Mucosa of rectum (tissue), 2 donors: ENCODE results near the gene NDUFB10.

Experiments
- H3K27ac ChIP-seq, 2 donors: one replicate each; pipeline ENCODE4 v1.7.0; 2013; ENCODE audit warnings: inconsistent platforms in 2 of 2, low read depth in 2 of 2, low read length in 2 of 2
- H3K27me3 ChIP-seq, 2 donors: one replicate each; pipeline ENCODE4 v1.7.0; 2013; ENCODE audit warnings: low read length in 2 of 2; ENCODE audit not compliant: control insufficient read depth in 2 of 2, insufficient read depth in 2 of 2
- H3K36me3 ChIP-seq, 2 donors: one replicate each; pipeline ENCODE4 v1.7.0; 2013; ENCODE audit warnings: low read length in 2 of 2; ENCODE audit not compliant: control insufficient read depth in 2 of 2, insufficient read depth in 2 of 2
- H3K4me1 ChIP-seq, 2 donors: one replicate each; pipeline ENCODE4 v1.7.0; 2013; ENCODE audit warnings: low read length in 2 of 2, mild to moderate bottlenecking in 1 of 2; ENCODE audit not compliant: control insufficient read depth in 2 of 2, insufficient read depth in 2 of 2
- H3K4me3 ChIP-seq, 2 donors: one replicate each; pipeline ENCODE4 v1.7.0; 2013; ENCODE audit warnings: low read length in 2 of 2
- H3K9ac ChIP-seq, 2 donors: one replicate each; pipeline ENCODE4 v1.7.0; 2013; ENCODE audit warnings: low read length in 2 of 2, low read depth in 1 of 2, mild to moderate bottlenecking in 1 of 2
- H3K9me3 ChIP-seq, 2 donors: one replicate each; pipeline ENCODE4 v1.7.0; 2013; ENCODE audit warnings: low read length in 2 of 2; ENCODE audit not compliant: control insufficient read depth in 2 of 2
- donor health status: healthy.
- donor health status: Normal muscosa, but diverticular disease.

Gene NDUFB10

GRCh38 chr16:2001456-2002355 is 42.4 kb downstream of the NDUFB10 start:
- Histone ChIP-seq H3K9ac (no peak overlapping the region), H3K4me1 (peaks cover 11 to 19% of the 10 kb centered on the region in 2 donors), H3K36me3 (peaks cover 45 to 48% of the 10 kb centered on the region in 2 donors), H3K27ac (no peak overlapping the region), H3K27me3 (no peaks in the 10 kb centered on the region), H3K4me3 (no peak overlapping the region), H3K9me3 (no peaks in the 10 kb centered on the region)

GRCh38 chr16:2002406-2003230 is 43.3 kb downstream of the NDUFB10 start:
- H3K27me3 ChIP-seq = no peaks in the 10 kb centered on the region
- H3K36me3 ChIP-seq = peaks cover 42 to 44% of the 10 kb centered on the region in 2 donors
- peaks cover 18 to 19% of the 10 kb centered on the region in 2 donors for H3K4me1 ChIP-seq

GRCh38 chr16:2003231-2003826 is 44.0 kb downstream of the NDUFB10 start:
- no peaks in the 10 kb centered on the region for H3K27me3 ChIP-seq
- peak overlapping the region in 1 of 2 donors; percentile 71 for H3K27ac ChIP-seq
- H3K4me1 ChIP-seq = peaks cover 25 to 26% of the 10 kb centered on the region in 2 donors
- peaks cover 37 to 39% of the 10 kb centered on the region in 2 donors for H3K36me3 ChIP-seq
- H3K9me3 ChIP-seq = no peaks in the 10 kb centered on the region
- H3K4me3 ChIP-seq = no peak overlapping the region
- H3K9ac ChIP-seq = peak overlapping the region in 1 of 2 donors; percentile 45

More at GRCh38 chr16:2002406-2003230, 43.3 kb downstream of the NDUFB10 start:
- Histone ChIP-seq H3K9me3 (no peaks in the 10 kb centered on the region), H3K27ac (no peak overlapping the region), H3K9ac (no peak overlapping the region), H3K4me3 (no peak overlapping the region)

GRCh38 chr16:2003827-2004641 is 44.7 kb downstream of the NDUFB10 start:
- peaks cover 34 to 35% of the 10 kb centered on the region in 2 donors for H3K36me3 ChIP-seq
- peaks cover 32 to 33% of the 10 kb centered on the region in 2 donors for H3K4me1 ChIP-seq
- H3K9ac ChIP-seq = peak overlapping the region in 1 of 2 donors; percentile 45
- H3K9me3 ChIP-seq = no peaks in the 10 kb centered on the region
- H3K27me3 ChIP-seq = no peaks in the 10 kb centered on the region
- H3K27ac ChIP-seq = peak overlapping the region in 1 of 2 donors; percentile 71
- peak overlapping the region; percentile 20 to 22 for H3K4me3 ChIP-seq

GRCh38 chr16:2004795-2005517 is 45.6 kb downstream of the NDUFB10 start:
- H3K27me3 ChIP-seq = no peaks in the 10 kb centered on the region
- H3K36me3 ChIP-seq = peaks cover 26 to 30% of the 10 kb centered on the region in 2 donors
- peak overlapping the region in 1 of 2 donors; percentile 71 for H3K27ac ChIP-seq
- H3K4me3 ChIP-seq = no peak overlapping the region
- no peaks in the 10 kb centered on the region for H3K9me3 ChIP-seq
- peaks cover 33 to 36% of the 10 kb centered on the region in 2 donors for H3K4me1 ChIP-seq
- H3K9ac ChIP-seq = no peak overlapping the region

GRCh38 chr16:2005646-2006045 is 46.3 kb downstream of the NDUFB10 start:
- Histone ChIP-seq H3K9me3 (no peaks in the 10 kb centered on the region), H3K36me3 (peaks cover 21 to 24% of the 10 kb centered on the region in 2 donors), H3K27ac (no peak overlapping the region), H3K4me3 (no peak overlapping the region), H3K4me1 (peaks cover 39 to 43% of the 10 kb centered on the region in 2 donors), H3K9ac (no peak overlapping the region), H3K27me3 (no peaks in the 10 kb centered on the region)

- Histone ChIP-seq H3K36me3 (peaks cover 16 to 18% of the 10 kb centered on the region in 2 donors), H3K9ac (no peak overlapping the region), H3K27me3 (no peaks in the 10 kb centered on the region), H3K4me3 (no peak overlapping the region), H3K9me3 (no peaks in the 10 kb centered on the region), H3K4me1 (peaks cover 39 to 43% of the 10 kb centered on the region in 2 donors), H3K27ac (no peak overlapping the region)
These were observed 47.0 kb downstream of the NDUFB10 start for GRCh38 chr16:2006317-2006716.

- H3K27me3 ChIP-seq = no peaks in the 10 kb centered on the region
- no peak overlapping the region for H3K27ac ChIP-seq
- H3K4me1 ChIP-seq = peaks cover 39 to 43% of the 10 kb centered on the region in 2 donors
- H3K4me3 ChIP-seq = peak overlapping the region in 1 of 2 donors; percentile 84
- no peak overlapping the region for H3K9ac ChIP-seq
- peaks cover 6 to 9% of the 10 kb centered on the region in 2 donors for H3K36me3 ChIP-seq
- no peaks in the 10 kb centered on the region for H3K9me3 ChIP-seq
These were observed 47.9 kb downstream of the NDUFB10 start for GRCh38 chr16:2007081-2007836.
